Natural killer cell (primary cell): ENCODE results near the gene HAPSTR1. TPM values are rescaled to one million over a fixed set of nuclear protein-coding genes. Genes with fewer than 3 reads are reported as not detected.

Experiments used
- ATAC-seq, 3 donors: fragments of 150-1000 bp in 2 of 3; fragments of 200-7000 bp in 1 of 3; cut with Tn5 transposase; 1 replicate in 1 of 3; 2 replicates in 2 of 3; pipeline ENCODE4 v1.10.0; 2021; ENCODE audit warnings: mild to moderate bottlenecking in 2 of 3, moderate library complexity in 2 of 3
- DNase-seq, 2 donors: peaks; one replicate each; pipeline versions ENCODE4 v3.0.0 to v3.0.0-alpha.2; 2013 to 2021; ENCODE audit warnings: mixed read lengths in 1 of 2
- H3K27ac ChIP-seq: one replicate; pipeline ENCODE4 v1.5.1; 2013; ENCODE audit warnings: mild to moderate bottlenecking, low read length
- H3K27me3 ChIP-seq: one replicate; pipeline ENCODE4 v1.6.1; 2013; ENCODE audit warnings: low read length; ENCODE audit not compliant: control insufficient read depth, insufficient read depth
- H3K36me3 ChIP-seq: one replicate; pipeline ENCODE4 v1.6.1; 2013; ENCODE audit warnings: low read length; ENCODE audit not compliant: control insufficient read depth, insufficient read depth
- H3K4me1 ChIP-seq: one replicate; pipeline ENCODE4 v1.6.1; 2013; ENCODE audit warnings: low read length; ENCODE audit not compliant: control insufficient read depth, insufficient read depth
- H3K4me3 ChIP-seq: one replicate; pipeline ENCODE4 v1.5.1; 2013; ENCODE audit warnings: low read length
- H3K9me3 ChIP-seq: one replicate; pipeline ENCODE4 v1.6.1; 2013; ENCODE audit warnings: low read length; ENCODE audit not compliant: control insufficient read depth, insufficient read depth
- H3K27ac Mint-ChIP-seq, 2 donors: one replicate each; pipeline ENCODE4 v1.8.0; 2022; ENCODE audit warnings: mild to moderate bottlenecking in 2 of 2, mixed read lengths in 2 of 2, moderate library complexity in 1 of 2
- H3K27me3 Mint-ChIP-seq, 2 donors: one replicate each; pipeline ENCODE4 v1.8.0; 2022; ENCODE audit warnings: low read depth in 2 of 2, mixed read lengths in 2 of 2
- H3K36me3 Mint-ChIP-seq: one replicate; pipeline ENCODE4 v1.8.0; 2022; ENCODE audit warnings: mixed read lengths
- H3K4me1 Mint-ChIP-seq, 2 donors: one replicate each; pipeline ENCODE4 v1.8.0; 2022; ENCODE audit warnings: mixed read lengths in 2 of 2
- H3K4me3 Mint-ChIP-seq: one replicate; pipeline ENCODE4 v1.8.0; 2022; ENCODE audit warnings: mild to moderate bottlenecking, moderate library complexity, mixed read lengths
- H3K9me3 Mint-ChIP-seq, 2 donors: one replicate each; pipeline ENCODE4 v1.8.0; 2022; ENCODE audit warnings: mixed read lengths in 2 of 2
- CTCF ChIP-seq: fragments of 200-600 bp; IDR thresholded peaks from one replicate; pipeline ENCODE4 v1.8.0; 2022; ENCODE audit warnings: antibody characterized with exemption
- WGBS: methylation state at CpG from one replicate; pipeline ENCODE4 v1.1.7; 2013; ENCODE audit warnings: missing lambda C conversion rate; ENCODE audit not compliant: insufficient coverage; 5-methylcytosine and 5-hydroxymethylcytosine counted together
- intact Hi-C: fragments of 100-400 bp; cut with micrococcal nuclease; formaldehyde crosslinking; loops from one replicate; pipeline ENCODE4 v1.14.2; 2022
- total RNA-seq, 4 donors: library from RNA; stranded (reverse); fragments of 120-200 nt in 1 of 4; gene quantifications; one replicate each; pipeline versions ENCODE4 v1.2.3 to v1.2.4, GENCODE V29; 2013 to 2022

The HAPSTR1 gene
- total RNA-seq, 3 donors from 2014 or later (not counting 1 experiment from before 2014, with no cell fraction given), result 135 to 145 (median 138) TPM

GRCh38 chr16:9138021-9138680 is 46.7 kb downstream of the HAPSTR1 start:
- H3K36me3 Mint-ChIP-seq, result no peaks in the 10 kb centered on the region
- H3K4me3 ChIP-seq, result no peak overlapping the region
- peaks cover 31 to 47% of the 10 kb centered on the region in 2 donors for H3K4me1 Mint-ChIP-seq
- no peaks in the 10 kb centered on the region for H3K9me3 Mint-ChIP-seq
- no peak overlapping the region for H3K4me3 Mint-ChIP-seq
- H3K27ac Mint-ChIP-seq, result no peak overlapping the region
- no peak overlapping the region for H3K27ac ChIP-seq
- peaks cover 0 to 2% of the 10 kb centered on the region in 2 donors for H3K27me3 Mint-ChIP-seq
- no peaks in the 10 kb centered on the region for H3K9me3 ChIP-seq
- no peak for TF ChIP-seq CTCF
- no peaks in the 10 kb centered on the region for H3K36me3 ChIP-seq
- peaks cover 33% of the 10 kb centered on the region for H3K4me1 ChIP-seq
- no peaks in the 10 kb centered on the region for H3K27me3 ChIP-seq
- intact Hi-C loops, result loop anchor here (10.0 kb wide), 2 partner anchors 243 to 573 kb away; no protein-coding TSS in a partner anchor
- WGBS, result 85% methylated on average over 14 of the region's 14 CpGs
- ATAC-seq (no peak), DNase-seq (no peak)

- Histone ChIP-seq H3K36me3 (no peaks in the 10 kb centered on the region), H3K27ac (no peak overlapping the region), H3K4me1 (peaks cover 30% of the 10 kb centered on the region), H3K9me3 (no peaks in the 10 kb centered on the region), H3K4me3 (no peak overlapping the region), H3K27me3 (no peaks in the 10 kb centered on the region)
- TF ChIP-seq CTCF, result peak; percentile 90
- Mint-ChIP-seq H3K4me1 (peaks cover 31 to 43% of the 10 kb centered on the region in 2 donors), H3K36me3 (no peaks in the 10 kb centered on the region), H3K4me3 (peak overlapping the region; percentile 65), H3K27me3 (peaks cover 0 to 2% of the 10 kb centered on the region in 2 donors), H3K9me3 (no peaks in the 10 kb centered on the region), H3K27ac (peak overlapping the region; percentile 7 to 54)
- ATAC-seq, result peak; percentile 77 to 81 (median 79)
- intact Hi-C loops, result loop anchor here (10.0 kb wide), 2 partner anchors 244 to 574 kb away; no protein-coding TSS in a partner anchor
- DNase-seq, result peak; percentile 52 to 81
- WGBS, result 17% methylated on average over 19 of the region's 21 CpGs
Observed at GRCh38 chr16:9138731-9139501, 47.5 kb downstream of the HAPSTR1 start.

GRCh38 chr16:9139965-9140364 is 48.5 kb downstream of the HAPSTR1 start:
- Mint-ChIP-seq H3K4me1 (peaks cover 26 to 39% of the 10 kb centered on the region in 2 donors), H3K27me3 (peaks cover 0 to 2% of the 10 kb centered on the region in 2 donors), H3K36me3 (no peaks in the 10 kb centered on the region), H3K4me3 (no peak overlapping the region), H3K27ac (no peak overlapping the region), H3K9me3 (no peaks in the 10 kb centered on the region)
- H3K36me3 ChIP-seq, result no peaks in the 10 kb centered on the region
- ATAC-seq (peak in 1 of 3 donors; percentile 59), DNase-seq (peak in 1 of 2 donors; percentile 46)
- no peak overlapping the region for H3K4me3 ChIP-seq
- H3K27me3 ChIP-seq, result no peaks in the 10 kb centered on the region
- H3K4me1 ChIP-seq, result peaks cover 26% of the 10 kb centered on the region
- H3K9me3 ChIP-seq, result no peaks in the 10 kb centered on the region
- no peak for TF ChIP-seq CTCF
- H3K27ac ChIP-seq, result no peak overlapping the region
- intact Hi-C loops, result loop anchor here (10.0 kb wide), 2 partner anchors 245 to 575 kb away; no protein-coding TSS in a partner anchor
- WGBS, result 89% methylated on average over 7 of the region's 7 CpGs

Other genes with a start within 250 kb of the HAPSTR1 start
- gene CARHSP1, start 222.6 kb upstream of the HAPSTR1 start, total RNA-seq, result 10 to 100 TPM; 59.0 to 70.0 (median 60.1) TPM
- gene LITAFD, start 209.3 kb upstream of the HAPSTR1 start, total RNA-seq, result 1 to 10 TPM in 1 of 3 donors, under 1 TPM in 2; 0.21 to 1.1 (median 0.29) TPM
- gene USP7, start 127.7 kb upstream of the HAPSTR1 start, total RNA-seq, result 100 to 1,000 TPM; 213 to 268 (median 236) TPM